ENCODE results near the gene EPO. TPM values are rescaled to one million over a fixed set of nuclear protein-coding genes. Genes with fewer than 3 reads are reported as not detected.

Gene EPO
- total RNA-seq, 4 donors from 2014 or later = not detected

GRCh38 chr7:100705753-100706671 lies 14.3 kb upstream of the EPO start, which contains the start of gene POP7:
Gene POP7, plus strand, starts transcription at chr7:100706121. Its CDS starts 710 bp downstream, at chr7:100706831.
- intact Hi-C loops (cut with DNase I) = no loop called here

GRCh38 chr7:100706672-100707311 lies 13.5 kb upstream of the EPO start:
- intact Hi-C loops (cut with DNase I) = no loop called here
- Histone ChIP-seq H3K36me3 (peaks cover 0 to 25% (median 0%) of the 10 kb centered on the region in 3 donors), H3K9me3 (no peaks in the 10 kb centered on the region), H3K4me3 (peak overlapping the region; percentile 80 to 96 (median 82)), H3K4me1 (peaks cover 13 to 28% (median 13%) of the 10 kb centered on the region in 3 donors), H3K27me3 (no peaks in the 10 kb centered on the region), H3K27ac (peak overlapping the region; percentile 92 to 98 (median 92))
- WGBS, 2 donors = 2 to 41% methylated on average over 12 to 24 of the region's 34 CpGs
- no peak for DNase-seq
- TF ChIP-seq CTCF (IDR thresholded peaks at IDR 0.05) (no peak), POLR2A (IDR thresholded peaks at IDR 0.05) (no peak)

More at GRCh38 chr7:100705753-100706671, 14.3 kb upstream of the EPO start, which contains the start of gene POP7:
- Histone ChIP-seq H3K27me3 (no peaks in the 10 kb centered on the region), H3K4me1 (peaks cover 13 to 28% (median 13%) of the 10 kb centered on the region in 3 donors), H3K9me3 (no peaks in the 10 kb centered on the region), H3K36me3 (peaks cover 0 to 25% (median 0%) of the 10 kb centered on the region in 3 donors), H3K27ac (peak within 1 kb of the TSS; percentile 92 to 98 (median 92)), H3K4me3 (peak within 1 kb of the TSS; percentile 80 to 96 (median 82))
- DNase-seq = peak; percentile 89
- WGBS, 2 donors = 0 to 1% methylated on average over 28 to 42 of the region's 86 CpGs
- TF ChIP-seq POLR2A (IDR thresholded peaks at IDR 0.05) (peak in 3 of 4 donors; percentile 28 to 80 (median 50)), CTCF (IDR thresholded peaks at IDR 0.05) (peak in 1 of 6 experiments; percentile 17)

DNA sequence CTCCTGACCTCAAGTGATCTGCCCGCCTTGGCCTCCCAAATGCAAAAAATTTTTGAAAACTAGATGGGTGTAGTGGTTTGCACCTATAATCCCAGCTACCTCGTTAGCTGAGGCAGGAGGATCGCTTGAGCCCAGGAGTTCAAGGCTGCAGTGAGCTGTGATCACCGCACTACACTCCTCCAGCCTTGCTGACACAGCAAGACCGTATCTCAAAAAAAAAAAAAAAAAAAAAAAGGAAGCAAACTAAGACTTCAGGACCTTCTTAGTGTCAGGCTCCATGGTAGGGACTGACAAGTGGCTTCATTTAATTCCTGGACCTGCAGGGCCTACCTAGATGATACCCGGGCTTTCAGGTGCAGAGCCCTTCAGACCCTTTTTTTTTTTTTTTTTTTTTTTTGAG lies 11.9 kb upstream of the EPO start:
- Histone ChIP-seq H3K36me3 (peaks cover 0 to 25% (median 0%) of the 10 kb centered on the region in 3 donors), H3K27ac (no peak overlapping the region), H3K4me1 (peaks cover 13 to 28% (median 13%) of the 10 kb centered on the region in 3 donors), H3K4me3 (no peak overlapping the region), H3K9me3 (no peaks in the 10 kb centered on the region), H3K27me3 (no peaks in the 10 kb centered on the region)
- DNase-seq = no peak
- TF ChIP-seq POLR2A (IDR thresholded peaks at IDR 0.05) (no peak), CTCF (IDR thresholded peaks at IDR 0.05) (no peak)
- intact Hi-C loops (cut with DNase I) = no loop called here
- 73 to 82% methylated on average over 5 of the region's 6 CpGs for WGBS, 2 donors

DNA sequence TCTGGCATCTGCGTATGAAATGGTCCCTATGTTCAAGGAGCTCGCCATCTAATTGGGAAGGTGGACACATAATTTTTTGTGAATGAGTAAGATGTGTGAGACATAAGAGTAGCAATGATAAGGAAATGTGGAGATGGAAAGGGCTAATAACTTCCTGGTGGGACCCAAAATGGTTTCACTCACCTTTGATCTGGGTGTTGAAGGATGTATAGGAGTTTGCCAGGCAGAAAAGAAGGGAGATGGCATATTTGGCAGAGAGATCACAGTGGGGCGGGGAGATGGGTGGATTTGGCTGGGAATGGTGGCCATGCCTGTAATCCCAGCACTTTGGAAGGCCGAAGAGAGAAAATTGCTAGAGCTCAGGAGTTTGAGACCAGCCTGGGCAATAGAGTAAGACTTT lies 9.8 kb upstream of the EPO start:
- Histone ChIP-seq H3K27ac (no peak overlapping the region), H3K4me1 (peaks cover 10 to 19% (median 13%) of the 10 kb centered on the region in 3 donors), H3K4me3 (no peak overlapping the region), H3K36me3 (peaks cover 0 to 25% (median 0%) of the 10 kb centered on the region in 3 donors), H3K27me3 (no peaks in the 10 kb centered on the region), H3K9me3 (no peaks in the 10 kb centered on the region)
- WGBS, 2 donors = 80 to 92% methylated on average over 4 of the region's 4 CpGs
- intact Hi-C loops (cut with DNase I) = no loop called here
- DNase-seq = no peak
- no peak for TF ChIP-seq POLR2A (IDR thresholded peaks at IDR 0.05)
- TF ChIP-seq CTCF (IDR thresholded peaks at IDR 0.05) = no peak

All from esophagus squamous epithelium (tissue), 5 donors.